HG03039 (cell line): Measurements from ENCODE around the gene SMARCA2.

Experiments
- ATAC-seq: cut with Tn5 transposase; IDR thresholded peaks from one replicate; pipeline ENCODE4 v1.9.1; 2021; ENCODE audit warnings: mild to moderate bottlenecking, moderate library complexity; ENCODE audit not compliant: unreplicated experiment

Gene SMARCA2

DNA sequence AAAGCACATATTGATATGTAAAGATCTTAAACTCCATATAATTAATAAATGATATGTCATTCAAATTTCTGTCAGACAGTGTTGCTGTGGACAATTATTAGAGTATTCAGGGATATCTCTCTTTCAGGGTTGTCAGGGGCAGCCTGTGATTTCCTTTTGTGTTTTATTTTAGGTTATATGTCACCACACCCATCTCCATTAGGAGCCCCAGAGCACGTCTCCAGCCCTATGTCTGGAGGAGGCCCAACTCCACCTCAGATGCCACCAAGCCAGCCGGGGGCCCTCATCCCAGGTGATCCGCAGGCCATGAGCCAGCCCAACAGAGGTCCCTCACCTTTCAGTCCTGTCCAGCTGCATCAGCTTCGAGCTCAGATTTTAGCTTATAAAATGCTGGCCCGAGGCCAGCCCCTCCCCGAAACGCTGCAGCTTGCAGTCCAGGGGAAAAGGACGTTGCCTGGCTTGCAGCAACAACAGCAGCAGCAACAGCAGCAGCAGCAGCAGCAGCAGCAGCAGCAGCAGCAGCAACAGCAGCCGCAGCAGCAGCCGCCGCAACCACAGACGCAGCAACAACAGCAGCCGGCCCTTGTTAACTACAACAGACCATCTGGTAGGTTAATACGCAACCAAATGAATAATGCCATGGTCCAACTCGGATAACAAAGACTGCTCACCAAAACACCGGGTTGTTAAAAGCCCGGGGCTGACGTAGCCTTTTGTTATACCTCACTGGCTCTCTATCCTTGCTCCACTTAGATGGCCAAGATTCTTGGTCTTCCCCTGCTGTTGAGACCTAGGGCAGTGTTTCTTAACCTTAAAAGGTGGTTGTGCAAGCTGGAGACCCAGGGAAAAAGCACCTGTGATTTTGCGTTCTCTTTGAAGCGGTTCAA lies 24.4 kb downstream of the SMARCA2 start:
- no peak for ATAC-seq

DNA sequence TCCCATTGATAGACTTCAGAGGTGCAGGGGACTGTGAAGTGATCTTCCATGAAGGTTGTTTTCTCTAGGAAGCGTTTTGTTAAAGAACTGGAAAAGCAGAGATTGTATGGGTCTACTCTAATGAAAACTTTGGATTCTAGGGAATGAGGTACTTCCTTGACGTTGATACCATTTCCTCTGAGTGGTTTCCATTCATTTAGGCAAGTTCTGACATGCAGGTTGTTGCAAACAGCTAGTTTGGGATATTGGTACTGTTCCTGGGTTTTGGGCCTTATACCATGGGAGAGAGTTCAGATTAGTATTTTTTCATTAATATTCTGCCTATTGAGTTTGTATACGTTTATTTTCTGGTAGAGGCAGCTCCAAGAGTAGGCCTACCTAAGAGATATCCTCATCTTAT lies 25.7 kb downstream of the SMARCA2 start:
- no peak for ATAC-seq

DNA sequence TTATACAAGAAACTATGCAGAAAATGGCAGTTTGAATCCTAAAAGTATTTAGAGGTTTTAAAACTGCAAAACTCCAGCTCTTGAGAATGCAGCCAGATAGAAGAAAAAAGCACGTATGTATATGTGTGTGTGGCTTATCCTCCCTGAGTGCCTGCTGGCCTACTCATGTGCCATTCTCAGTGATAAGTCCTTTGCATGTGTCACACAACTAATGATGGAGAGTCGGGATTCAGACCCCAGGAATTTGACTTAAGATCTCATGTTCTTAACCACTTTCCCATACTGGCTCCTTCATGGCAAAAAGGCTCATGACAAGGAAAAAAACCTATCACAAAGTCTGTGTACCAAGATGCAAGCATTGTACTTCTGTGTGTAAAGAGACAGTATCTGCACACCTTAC lies 26.6 kb downstream of the SMARCA2 start:
- no peak for ATAC-seq

DNA sequence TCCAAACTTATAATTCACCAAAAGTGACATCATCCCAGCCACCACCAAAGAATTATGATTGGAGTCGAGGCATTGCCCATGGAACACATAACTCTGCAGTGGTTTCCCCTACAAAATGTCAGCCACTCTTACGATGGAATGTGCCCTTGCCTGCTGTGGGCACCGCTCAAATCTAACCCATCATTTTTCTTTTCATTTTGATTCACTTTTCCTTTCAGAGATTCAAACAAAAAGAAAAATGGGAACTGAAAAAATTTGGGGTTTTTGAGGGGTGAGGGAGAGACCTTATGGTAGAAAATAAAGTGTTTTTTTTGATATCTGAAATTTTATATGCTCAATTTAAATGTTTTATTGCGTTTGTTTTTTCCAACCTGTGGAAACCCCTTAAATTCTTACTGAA lies 28.1 kb downstream of the SMARCA2 start:
- ATAC-seq = peak; percentile 12

DNA sequence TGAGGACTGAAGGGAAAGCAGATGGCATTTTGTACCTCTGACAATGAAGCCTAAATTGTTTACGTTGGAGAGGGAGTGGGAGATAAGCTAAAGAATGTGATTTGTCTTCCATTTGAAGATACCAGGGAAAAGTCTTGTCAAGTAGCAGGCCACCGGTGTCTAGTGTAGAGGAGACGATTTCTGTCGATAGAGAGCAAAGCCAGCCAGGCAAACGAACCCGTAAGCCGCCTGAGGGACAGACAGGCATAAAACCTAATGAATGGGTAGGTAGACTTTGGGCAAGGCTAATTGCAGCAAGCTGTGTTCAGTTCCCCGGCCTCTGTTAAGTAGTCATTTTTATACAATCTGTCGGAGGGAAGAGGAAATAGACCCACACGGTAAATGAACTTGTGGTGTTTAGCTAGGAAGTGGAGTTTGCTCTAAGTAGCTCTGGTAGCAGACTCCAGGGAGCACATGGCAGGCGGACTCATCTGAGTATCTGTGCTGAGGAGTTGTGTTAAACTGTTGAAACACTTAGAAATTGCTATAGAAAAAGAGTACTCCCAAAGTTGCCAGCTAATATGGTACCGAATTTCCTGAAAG lies 28.8 kb downstream of the SMARCA2 start:
- ATAC-seq = peak; percentile 41

DNA sequence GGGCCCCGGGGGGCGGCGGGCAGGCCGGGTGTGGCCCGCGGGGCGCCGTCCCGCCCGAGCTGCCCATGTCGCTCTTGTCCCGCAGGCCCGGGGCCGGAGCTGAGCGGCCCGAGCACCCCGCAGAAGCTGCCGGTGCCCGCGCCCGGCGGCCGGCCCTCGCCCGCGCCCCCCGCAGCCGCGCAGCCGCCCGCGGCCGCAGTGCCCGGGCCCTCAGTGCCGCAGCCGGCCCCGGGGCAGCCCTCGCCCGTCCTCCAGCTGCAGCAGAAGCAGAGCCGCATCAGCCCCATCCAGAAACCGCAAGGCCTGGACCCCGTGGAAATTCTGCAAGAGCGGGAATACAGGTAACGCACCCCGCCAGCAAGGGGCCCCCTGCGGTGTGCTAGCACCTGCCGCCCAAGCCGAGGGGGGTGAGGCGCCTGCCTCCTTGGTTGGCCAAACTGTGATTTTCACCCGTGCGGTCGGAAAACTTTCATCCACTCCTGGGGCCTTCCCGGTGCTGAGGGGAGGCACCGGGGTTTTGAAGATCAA lies 32.1 kb downstream of the SMARCA2 start:
- ATAC-seq = no peak

DNA sequence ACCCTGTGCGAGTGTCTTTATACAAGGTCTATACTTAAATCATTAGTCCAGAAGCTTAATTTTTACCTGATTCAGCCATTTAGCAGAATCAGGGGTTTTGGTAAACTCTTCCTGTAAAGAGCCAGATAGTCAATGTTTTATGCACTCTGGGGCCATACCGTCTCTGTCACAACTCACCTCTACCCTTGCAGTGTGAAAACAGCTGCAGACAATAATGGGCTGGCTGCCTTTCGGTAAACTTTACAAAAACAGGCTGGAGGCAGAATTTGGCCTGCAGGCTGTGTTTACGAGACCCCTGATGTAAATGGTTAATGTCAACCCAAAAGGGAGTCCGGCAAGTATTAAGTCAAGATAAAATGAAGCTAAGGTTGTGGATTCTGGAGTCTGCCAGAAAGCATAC lies 32.8 kb downstream of the SMARCA2 start:
- no peak for ATAC-seq

DNA sequence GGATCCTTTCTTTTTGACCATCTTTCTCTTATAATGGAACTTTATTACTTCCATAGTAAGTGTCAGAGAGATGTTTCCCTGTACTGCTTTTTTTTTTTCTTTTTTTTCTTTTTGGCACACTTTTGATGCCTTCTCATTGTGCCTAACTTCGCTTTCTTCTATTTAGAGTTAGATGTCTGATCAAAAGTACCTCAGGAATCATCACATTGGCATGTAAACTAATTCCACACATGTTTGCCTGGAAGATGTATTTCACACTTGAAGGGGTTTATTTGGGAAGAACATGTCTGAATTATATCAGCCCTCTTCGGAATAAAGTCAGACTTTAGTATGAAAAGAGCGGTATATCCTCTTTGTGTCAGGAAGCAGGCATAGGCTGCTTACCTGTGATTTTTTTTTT lies 35.1 kb downstream of the SMARCA2 start:
- no peak for ATAC-seq

DNA sequence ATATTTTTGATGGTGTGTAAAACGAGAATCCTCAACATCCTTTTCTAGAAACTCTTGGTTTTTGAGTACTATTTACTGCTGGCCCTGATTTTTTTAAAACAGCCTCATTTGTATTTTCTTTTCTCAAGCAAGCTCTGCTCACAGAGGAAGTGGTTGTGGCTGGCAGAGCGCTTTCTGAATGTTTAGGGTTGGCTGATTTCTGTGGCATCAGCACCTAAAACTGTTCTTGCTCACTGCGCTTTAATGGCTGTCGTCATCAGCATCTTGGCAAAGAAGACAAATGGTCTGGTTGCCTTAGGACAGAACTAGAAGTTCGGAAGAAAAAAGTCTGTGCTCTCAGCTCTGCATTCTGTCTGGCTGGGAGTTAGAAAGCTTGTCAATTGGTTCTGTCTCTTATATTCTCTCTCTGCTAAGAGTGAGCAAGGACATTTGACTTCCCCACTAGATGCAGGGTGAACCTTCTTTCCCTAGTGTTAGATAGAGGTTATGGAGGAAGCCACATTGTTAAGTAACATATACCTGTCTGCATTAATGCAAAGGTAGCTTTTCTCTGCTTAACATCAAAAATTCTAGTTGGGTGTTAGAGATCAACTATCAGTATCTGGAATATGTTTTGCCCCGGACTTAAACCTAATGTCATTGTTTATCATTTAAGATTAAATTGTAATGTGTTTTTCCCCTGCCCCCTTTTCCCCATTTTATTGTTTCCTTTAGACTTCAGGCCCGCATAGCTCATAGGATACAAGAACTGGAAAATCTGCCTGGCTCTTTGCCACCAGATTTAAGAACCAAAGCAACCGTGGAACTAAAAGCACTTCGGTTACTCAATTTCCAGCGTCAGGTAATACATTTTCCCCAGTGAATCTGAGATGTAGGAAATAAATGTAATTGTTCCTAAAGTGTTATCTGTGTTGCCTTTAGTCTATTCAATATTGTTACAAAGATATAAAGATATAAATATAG lies 39.0 kb downstream of the SMARCA2 start:
- ATAC-seq = peak; percentile 87

DNA sequence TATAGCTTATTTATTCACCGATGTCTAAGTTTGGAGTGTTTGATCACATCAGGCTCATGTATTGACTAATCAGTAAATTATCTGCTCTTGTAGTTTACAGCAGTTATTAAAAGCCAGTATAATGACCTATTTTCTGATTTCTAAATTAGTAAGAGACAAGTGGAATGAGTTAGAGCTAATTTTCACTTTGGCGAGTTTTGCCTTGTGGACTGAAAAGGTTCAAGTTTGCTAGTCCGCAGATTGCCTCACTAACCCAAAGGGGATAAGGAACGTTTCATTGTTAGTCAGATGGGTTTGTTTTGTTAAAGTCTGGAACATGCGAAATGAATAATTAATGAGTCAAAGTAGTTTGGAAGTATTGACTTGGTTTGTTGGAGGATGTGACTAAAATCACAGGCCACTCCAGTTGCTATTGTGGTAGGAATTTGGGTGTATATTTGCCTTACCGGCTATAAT lies 40.1 kb downstream of the SMARCA2 start:
- ATAC-seq = peak; percentile 41

DNA sequence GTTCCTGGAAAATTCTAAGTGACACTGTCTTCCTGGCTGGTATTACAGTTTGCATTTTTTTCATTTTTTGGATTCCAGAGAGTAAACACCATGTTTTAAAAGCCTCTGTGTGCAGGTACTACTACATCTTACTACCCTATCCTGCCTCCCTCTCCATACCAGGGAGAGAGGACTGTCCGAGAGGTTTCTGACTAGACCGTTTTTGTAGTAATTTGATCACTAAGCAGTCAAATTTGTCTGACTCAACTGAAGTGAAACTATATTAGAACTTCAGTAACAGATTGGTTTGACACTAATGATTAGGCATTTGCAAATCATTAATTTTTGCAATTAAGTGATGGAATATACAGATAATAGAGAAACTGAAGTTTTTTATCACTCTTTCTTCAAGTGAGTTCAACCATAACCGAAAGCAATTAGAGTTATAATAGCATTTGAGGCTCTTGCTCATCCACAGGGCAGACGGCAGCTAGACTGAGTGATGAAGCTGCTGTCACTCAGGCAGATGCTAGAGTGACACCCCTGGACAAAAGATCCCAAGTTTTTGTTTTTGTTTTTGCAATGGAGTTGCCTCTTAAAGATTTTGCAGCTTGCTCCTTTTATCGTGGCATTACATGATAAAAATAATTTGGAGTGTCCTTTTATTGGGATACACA lies 44.3 kb downstream of the SMARCA2 start:
- no peak for ATAC-seq

DNA sequence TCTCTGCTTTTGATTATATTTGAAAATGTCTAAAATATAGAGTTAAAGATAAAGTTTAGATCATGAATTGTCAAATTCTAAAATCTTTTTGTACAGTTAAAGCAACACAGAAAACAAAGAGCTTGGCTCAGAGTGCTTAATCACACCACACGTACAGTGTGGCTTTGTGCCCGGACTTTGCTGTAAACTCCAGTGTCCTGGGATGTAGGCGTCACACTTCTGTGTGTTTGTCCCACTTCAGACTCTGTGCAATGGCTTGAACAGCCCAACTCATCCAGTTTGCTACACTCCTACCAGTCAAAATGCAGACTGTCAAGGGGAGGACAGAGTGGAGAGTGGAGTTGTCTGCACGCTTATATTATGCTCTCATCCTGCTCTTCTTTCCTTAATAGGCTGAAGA lies 45.3 kb downstream of the SMARCA2 start:
- no peak for ATAC-seq

DNA sequence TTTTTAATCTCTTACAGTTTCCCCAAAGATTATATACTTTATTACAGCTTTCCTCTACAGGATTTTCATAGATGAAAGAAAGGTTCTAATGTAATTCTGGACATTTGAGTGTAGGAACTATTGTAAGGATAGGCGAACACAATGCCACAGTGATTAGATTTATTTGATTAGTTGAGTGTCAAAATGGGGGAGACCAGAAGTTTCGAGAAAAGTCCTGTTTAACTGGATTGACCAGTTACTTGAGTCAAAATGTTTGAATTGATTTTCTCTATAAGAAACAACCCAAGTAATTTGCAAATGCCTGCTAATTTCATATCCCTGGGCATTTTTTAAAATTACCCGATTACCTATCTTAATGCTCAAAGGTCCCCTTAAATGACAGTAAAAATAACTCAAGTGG lies 50.6 kb downstream of the SMARCA2 start:
- ATAC-seq = no peak

DNA sequence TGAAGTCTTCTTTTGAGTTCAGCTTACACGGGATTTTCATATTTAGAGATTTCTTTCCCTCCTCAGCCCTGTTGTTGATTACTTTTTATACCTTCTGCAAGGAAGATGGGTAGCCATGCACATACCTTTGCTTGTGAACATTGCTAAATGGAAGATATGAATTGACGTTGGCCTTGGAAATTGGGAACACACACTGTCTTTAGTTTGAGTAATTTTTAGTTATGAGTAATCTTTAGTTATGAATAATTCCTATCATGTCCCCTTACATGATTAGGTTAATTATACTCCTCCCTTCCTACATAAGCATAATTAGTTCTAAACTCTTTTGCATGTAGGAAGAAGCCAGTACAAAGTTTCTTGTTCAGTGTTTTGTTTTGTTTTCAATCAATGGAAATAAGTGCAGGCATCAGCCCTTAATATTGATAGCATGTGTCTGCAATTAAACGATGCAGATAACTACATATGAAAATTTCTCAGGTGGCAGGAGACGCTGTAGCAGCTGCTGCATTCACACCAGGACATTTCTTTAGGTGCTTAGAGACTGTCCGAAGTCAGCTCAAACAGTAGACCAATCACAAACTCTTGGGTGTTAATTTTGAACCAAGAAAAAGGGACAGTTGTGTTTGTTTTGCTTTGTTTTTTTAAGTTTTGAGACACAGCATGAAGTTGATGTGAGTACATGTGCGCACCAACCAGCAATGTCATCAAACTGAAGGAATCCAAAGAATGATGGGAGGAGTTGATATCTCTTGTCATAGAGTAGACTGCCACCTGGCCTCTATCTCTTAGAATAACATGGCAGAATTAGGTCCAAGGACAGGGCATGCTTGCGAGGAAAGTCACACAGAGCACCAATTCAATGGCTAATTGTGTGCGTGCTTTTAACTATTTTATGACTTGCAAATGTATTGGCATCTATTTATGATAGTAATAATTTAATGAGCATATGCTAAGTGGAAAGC lies 51.4 kb downstream of the SMARCA2 start:
- no peak for ATAC-seq

DNA sequence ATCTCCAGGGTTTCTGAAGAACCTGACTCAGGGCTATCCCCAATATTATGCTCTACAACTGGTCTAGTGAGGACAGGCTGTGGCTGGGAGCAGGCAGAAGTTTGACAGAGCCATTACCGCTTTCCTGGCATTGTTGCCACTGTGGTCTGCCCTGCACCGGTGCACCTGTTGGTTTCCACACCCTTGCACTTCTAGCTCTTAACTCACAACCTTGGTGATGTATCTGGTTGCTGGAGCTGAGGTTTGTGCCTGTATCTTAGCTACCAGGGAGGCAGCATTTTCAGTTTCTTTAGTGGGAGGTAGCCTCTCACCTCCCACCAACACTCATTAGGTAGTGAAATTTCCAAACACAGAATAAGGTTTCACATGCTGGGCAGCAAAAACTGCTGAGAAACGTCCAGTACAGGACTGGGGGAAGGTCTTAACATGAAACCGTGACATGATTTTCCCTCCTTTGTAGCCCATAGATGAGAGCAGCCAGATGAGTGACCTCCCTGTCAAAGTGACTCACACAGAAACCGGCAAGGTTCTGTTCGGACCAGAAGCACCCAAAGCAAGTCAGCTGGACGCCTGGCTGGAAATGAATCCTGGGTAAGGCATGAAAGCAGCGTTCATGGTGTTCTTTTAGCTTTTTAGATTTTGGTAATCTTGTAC lies 57.7 kb downstream of the SMARCA2 start:
- ATAC-seq = peak; percentile 73

DNA sequence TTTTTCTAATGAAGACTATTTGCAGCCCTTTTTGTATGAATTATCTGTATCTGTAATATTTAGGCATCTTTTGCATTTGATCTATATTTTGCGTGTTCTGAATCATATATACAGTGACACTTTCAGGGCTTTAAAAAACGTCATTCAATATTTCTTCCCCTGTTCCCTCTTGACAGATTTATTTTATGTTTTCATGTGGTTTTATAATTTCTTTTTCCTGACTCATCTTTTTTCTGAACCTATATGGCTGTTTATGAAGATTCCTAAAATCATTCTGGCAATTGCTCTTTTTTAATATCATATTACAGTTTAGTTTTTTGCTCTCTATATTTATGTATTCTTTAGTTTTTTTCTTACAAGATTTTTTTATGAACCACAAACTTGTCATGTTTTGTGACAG lies 67.6 kb downstream of the SMARCA2 start:
- no peak for ATAC-seq

DNA sequence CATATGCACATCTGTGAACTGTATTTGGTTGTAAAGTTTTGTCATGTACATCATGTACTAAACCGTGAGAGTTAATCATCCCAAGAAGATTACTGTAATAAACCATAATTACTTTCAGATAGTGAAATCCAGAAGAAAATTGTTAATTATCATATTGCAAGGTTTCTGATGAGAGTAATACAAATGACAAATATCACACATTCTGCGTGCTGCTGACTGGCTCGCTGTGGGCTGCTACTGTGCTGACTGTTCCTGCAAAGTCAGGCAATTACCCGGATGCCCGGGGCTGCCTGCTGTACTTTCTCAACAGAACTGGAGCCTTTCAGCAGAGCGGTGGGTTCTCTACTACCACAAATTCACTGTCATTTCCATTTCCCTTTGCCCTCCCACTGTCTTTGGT lies 68.3 kb downstream of the SMARCA2 start:
- no peak for ATAC-seq

DNA sequence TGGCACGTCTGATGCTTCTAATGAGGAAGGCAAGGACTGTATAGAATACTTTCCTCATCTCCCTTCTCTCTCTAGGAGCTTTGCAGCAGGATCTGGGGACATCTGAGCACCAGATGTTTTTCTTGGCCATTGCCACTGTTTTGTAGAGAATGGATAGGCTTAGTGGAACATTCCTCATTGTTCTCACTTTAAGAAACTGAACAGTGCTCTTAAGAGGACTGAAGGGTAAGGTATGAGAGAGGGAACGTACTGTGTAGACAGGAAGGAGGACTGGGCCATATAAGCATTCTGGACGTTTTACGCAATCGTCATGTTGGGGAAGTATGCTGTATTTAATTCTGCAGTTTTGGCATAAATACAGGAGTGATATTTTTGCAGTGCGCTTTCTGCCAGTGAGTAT lies 70.6 kb downstream of the SMARCA2 start:
- ATAC-seq = no peak

DNA sequence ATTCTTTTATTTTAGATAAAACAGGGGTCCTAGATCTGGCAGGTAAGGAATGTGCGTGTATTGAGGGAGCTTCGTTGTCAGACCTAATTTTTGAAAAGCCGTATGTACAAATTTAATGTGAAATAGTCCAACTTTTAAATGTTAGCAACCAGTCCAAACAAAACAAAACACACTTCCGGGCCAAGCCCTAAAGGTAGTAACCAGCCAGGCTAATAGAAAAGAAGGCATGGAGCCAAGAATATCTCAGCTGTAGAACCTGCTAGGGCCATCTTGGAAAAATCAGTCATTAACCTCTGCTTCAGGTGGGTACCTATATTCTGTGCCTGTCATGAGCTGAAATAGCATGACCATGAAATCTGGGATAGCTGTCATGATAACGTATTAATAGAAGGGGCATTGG lies 71.0 kb downstream of the SMARCA2 start:
- ATAC-seq = no peak
